HL-60 (cell line): Measurements from ENCODE around the gene FFAR1.
"Not testable (repeated sequence)": the region's sequence is repeated elsewhere in the genome, so short reads cannot be mapped to it uniquely, and the experiment has no call there.

ENCODE experiments used
- DNase-seq, 2 experiments: peaks; one replicate each; pipeline ENCODE4 v3.0.0-alpha.2; 2010 to 2020; ENCODE audit warnings: low read depth in 1 of 2, low spot score in 1 of 2
- H3K27ac ChIP-seq: fragments of 250-450 bp; sonication (Bioruptor Pico); replicated peaks from 2 replicates; pipeline ENCODE4 v1.5.1; 2020; ENCODE audit warnings: mild to moderate bottlenecking, moderate library complexity
- H3K27me3 ChIP-seq: fragments of 250-450 bp; sonication (Bioruptor Pico); 2 replicates; pipeline ENCODE4 v1.5.1; 2021; ENCODE audit warnings: mild to moderate bottlenecking, moderate library complexity; ENCODE audit not compliant: insufficient read depth, poor library complexity, severe bottlenecking
- H3K4me3 ChIP-seq: replicated peaks from 2 replicates; pipeline ENCODE4 v1.5.1; 2011; ENCODE audit warnings: mild to moderate bottlenecking, control low read depth, low read length; ENCODE audit not compliant: insufficient read depth
- GABPA ChIP-seq: IDR thresholded peaks from 2 replicates; pipeline ENCODE4 v1.6.1; 2012; ENCODE audit warnings: low read depth
- POLR2AphosphoS5 ChIP-seq: IDR thresholded peaks from 2 replicates; pipeline ENCODE4 v1.6.1; 2012; ENCODE audit warnings: low read depth
- SPI1 ChIP-seq: IDR thresholded peaks from 2 replicates; pipeline ENCODE4 v1.6.1; 2012; ENCODE audit warnings: low read depth, mild to moderate bottlenecking, borderline replicate concordance
- TF ChIP-seq, protein P1 (sequence below): IDR thresholded peaks from one replicate; pipeline ENCODE4 v1.5.1; 2011; ENCODE audit warnings: low read length, control low read depth, inconsistent platforms; ENCODE audit not compliant: insufficient read depth
- TF ChIP-seq, protein P2 (sequence below): IDR thresholded peaks from 2 replicates; pipeline ENCODE4 v1.6.1; 2012; ENCODE audit warnings: low read depth; ENCODE audit not compliant: insufficient replicate concordance

FFAR1 gene

DNA sequence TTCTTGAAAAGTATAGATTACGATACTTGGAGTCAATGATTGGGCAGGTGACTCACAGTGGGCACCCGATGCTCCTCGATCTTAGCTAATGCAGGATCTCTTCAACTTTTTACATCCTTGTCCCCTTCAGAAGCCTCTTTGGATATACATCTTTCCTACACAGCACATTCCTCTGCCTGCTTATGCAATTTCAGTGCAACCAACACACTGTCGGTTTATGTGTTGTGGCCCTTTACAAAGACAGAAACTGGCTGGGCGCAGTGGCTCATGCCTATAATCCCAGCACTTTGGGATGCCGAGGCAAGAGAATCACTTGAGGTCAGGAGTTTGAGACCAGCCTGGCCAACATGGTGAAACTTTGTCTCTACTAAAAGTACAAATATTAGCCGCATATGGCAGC is 25.8 kb downstream of the FFAR1 start:
- no peak for DNase-seq
- TF ChIP-seq, protein P1, sequence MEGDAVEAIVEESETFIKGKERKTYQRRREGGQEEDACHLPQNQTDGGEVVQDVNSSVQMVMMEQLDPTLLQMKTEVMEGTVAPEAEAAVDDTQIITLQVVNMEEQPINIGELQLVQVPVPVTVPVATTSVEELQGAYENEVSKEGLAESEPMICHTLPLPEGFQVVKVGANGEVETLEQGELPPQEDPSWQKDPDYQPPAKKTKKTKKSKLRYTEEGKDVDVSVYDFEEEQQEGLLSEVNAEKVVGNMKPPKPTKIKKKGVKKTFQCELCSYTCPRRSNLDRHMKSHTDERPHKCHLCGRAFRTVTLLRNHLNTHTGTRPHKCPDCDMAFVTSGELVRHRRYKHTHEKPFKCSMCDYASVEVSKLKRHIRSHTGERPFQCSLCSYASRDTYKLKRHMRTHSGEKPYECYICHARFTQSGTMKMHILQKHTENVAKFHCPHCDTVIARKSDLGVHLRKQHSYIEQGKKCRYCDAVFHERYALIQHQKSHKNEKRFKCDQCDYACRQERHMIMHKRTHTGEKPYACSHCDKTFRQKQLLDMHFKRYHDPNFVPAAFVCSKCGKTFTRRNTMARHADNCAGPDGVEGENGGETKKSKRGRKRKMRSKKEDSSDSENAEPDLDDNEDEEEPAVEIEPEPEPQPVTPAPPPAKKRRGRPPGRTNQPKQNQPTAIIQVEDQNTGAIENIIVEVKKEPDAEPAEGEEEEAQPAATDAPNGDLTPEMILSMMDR: no peak
- TF ChIP-seq POLR2AphosphoS5: no peak
- no peak for TF ChIP-seq GABPA
- TF ChIP-seq, protein P2, sequence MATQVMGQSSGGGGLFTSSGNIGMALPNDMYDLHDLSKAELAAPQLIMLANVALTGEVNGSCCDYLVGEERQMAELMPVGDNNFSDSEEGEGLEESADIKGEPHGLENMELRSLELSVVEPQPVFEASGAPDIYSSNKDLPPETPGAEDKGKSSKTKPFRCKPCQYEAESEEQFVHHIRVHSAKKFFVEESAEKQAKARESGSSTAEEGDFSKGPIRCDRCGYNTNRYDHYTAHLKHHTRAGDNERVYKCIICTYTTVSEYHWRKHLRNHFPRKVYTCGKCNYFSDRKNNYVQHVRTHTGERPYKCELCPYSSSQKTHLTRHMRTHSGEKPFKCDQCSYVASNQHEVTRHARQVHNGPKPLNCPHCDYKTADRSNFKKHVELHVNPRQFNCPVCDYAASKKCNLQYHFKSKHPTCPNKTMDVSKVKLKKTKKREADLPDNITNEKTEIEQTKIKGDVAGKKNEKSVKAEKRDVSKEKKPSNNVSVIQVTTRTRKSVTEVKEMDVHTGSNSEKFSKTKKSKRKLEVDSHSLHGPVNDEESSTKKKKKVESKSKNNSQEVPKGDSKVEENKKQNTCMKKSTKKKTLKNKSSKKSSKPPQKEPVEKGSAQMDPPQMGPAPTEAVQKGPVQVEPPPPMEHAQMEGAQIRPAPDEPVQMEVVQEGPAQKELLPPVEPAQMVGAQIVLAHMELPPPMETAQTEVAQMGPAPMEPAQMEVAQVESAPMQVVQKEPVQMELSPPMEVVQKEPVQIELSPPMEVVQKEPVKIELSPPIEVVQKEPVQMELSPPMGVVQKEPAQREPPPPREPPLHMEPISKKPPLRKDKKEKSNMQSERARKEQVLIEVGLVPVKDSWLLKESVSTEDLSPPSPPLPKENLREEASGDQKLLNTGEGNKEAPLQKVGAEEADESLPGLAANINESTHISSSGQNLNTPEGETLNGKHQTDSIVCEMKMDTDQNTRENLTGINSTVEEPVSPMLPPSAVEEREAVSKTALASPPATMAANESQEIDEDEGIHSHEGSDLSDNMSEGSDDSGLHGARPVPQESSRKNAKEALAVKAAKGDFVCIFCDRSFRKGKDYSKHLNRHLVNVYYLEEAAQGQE: no peak
- TF ChIP-seq SPI1: no peak
- no peaks in the 10 kb centered on the region for H3K27me3 ChIP-seq
- H3K4me3 ChIP-seq: no peak overlapping the region
- no peak overlapping the region for H3K27ac ChIP-seq

DNA sequence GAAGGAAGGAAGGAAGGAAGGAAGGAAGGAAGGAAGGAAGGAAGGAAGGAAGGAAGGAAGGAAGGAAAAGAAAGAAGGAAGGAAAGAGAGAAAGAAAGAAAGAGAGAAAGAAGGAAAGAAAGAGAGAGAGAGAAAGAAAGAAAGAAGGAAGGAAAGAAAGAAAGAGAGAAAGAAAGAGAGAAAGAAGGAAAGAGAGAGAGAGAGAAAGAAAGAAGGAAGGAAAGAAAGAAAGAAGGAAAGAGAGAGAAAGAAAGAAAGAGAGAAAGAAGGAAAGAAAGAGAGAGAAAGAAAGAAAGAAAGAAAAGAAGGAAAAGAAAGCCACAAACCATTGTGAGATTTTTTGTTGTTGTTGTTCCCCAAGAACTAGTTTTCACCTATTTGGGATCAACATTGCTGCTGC is 26.3 kb downstream of the FFAR1 start:
- not testable (repeated sequence) for DNase-seq, H3K27me3 ChIP-seq

DNA sequence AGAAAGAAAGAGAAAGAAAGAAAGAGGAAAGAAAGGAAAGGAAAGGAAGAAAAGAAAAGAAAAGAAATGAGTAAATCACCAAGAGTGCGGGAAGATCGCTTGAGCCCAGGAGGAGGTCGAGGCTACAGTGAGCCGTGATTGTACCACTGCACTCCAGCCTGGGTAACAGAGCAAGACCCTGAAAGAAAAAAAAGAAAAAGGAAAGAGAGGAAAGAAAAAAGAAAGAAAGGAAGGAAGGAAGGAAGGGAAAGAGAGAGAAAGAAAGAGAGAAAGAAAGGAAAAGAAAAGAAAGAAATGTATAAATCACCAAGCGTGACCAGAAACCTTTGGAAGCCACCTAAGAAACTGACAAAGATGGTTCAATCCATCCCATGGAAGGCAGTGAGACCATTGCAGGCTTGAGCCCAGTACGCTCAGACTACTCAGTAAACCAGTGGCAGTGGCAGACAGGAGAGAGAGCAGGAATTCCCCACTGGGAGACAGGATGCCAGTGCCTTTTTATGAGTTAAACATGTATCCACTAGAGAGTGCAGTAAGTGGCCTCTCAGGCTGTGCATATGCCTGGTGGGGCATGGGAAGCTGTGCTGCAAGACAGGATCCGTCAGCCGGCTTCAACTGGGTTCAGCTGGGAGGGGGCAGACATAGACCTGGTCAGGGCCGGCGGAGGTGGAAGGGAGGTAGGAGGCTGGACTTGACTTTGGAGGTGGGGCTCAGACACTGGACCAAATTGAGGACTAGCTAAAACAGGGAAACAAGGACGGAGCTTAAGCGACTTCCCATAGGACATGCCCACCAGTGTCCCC is 28.0 kb downstream of the FFAR1 start:
- TF ChIP-seq, protein P1: no peak
- no peak for TF ChIP-seq SPI1
- no peak for TF ChIP-seq POLR2AphosphoS5
- no peak for TF ChIP-seq GABPA
- TF ChIP-seq, protein P2: no peak
- Histone ChIP-seq H3K27ac (no peak overlapping the region), H3K4me3 (no peak overlapping the region), H3K27me3 (no peaks in the 10 kb centered on the region)
- no peak for DNase-seq

More for the DNA sequence above, 26.3 kb downstream of the FFAR1 start:
- not testable (repeated sequence) for H3K4me3 ChIP-seq, H3K27ac ChIP-seq

DNA sequence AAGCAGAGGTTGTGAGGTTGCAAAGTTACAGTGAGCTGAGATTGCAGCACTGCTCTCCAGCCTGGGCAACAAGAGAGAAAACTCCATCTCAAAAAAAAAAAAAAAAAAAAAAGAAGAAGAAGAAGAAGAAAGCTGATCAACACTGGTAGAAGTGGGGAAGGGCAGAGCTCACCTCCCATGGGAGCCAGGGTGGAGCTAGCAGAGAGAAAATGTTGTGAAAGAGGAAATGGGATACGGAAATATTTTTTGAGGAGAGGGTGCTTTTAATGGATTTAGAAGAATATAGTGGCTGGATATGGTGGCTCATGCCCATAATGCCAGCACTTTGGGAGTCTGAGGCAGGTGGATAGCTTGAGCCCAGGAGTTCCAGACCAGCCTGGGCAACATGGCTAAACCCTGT is 30.0 kb downstream of the FFAR1 start:
- TF ChIP-seq SPI1 (no peak), GABPA (no peak), POLR2AphosphoS5 (no peak)
- TF ChIP-seq, protein P1: no peak
- TF ChIP-seq, protein P2: no peak
- DNase-seq: no peak
- Histone ChIP-seq H3K27me3 (no peaks in the 10 kb centered on the region), H3K4me3 (no peak overlapping the region), H3K27ac (no peak overlapping the region)
